SK-N-SH (cell line): ENCODE measurements around the gene UAP1L1.

Experiments
- EP300 ChIP-seq, 2 experiments: IDR thresholded peaks; 2 replicates each; pipeline versions ENCODE4 v1.4.0 to v1.6.1; 2012; ENCODE audit warnings: borderline replicate concordance in 1 of 2, low read depth in 1 of 2, low read length in 1 of 2
- GABPA ChIP-seq: IDR thresholded peaks from 2 replicates; pipeline ENCODE4 v1.4.0; 2012; ENCODE audit warnings: low read depth, mild to moderate bottlenecking
- JUND ChIP-seq: IDR thresholded peaks from 2 replicates; pipeline ENCODE4 v1.4.0; 2012
- TF ChIP-seq, protein P1 (sequence below): fragments of 200-600 bp; sonication (generic); IDR thresholded peaks from 2 replicates; pipeline ENCODE4 v1.6.1; 2017; ENCODE audit warnings: antibody characterized with exemption, mild to moderate bottlenecking, moderate library complexity

GRCh38 chr9:137067860-137068538 is 9.3 kb upstream of the UAP1L1 start:
- TF ChIP-seq, protein P1, sequence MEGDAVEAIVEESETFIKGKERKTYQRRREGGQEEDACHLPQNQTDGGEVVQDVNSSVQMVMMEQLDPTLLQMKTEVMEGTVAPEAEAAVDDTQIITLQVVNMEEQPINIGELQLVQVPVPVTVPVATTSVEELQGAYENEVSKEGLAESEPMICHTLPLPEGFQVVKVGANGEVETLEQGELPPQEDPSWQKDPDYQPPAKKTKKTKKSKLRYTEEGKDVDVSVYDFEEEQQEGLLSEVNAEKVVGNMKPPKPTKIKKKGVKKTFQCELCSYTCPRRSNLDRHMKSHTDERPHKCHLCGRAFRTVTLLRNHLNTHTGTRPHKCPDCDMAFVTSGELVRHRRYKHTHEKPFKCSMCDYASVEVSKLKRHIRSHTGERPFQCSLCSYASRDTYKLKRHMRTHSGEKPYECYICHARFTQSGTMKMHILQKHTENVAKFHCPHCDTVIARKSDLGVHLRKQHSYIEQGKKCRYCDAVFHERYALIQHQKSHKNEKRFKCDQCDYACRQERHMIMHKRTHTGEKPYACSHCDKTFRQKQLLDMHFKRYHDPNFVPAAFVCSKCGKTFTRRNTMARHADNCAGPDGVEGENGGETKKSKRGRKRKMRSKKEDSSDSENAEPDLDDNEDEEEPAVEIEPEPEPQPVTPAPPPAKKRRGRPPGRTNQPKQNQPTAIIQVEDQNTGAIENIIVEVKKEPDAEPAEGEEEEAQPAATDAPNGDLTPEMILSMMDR, result peak; percentile 76
- no peak for TF ChIP-seq EP300 (IDR thresholded peaks at IDR 0.05; ENCODE audit: borderline replicate concordance in 1 of 2, low read depth in 1 of 2, low read length in 1 of 2)
- TF ChIP-seq GABPA, result no peak
- no peak for TF ChIP-seq JUND
